Measurements from ENCODE around the gene NHSL2.

GRCh38 chrX:72100051-72100755 lies 189.6 kb downstream of the NHSL2 start:
- no peak for TF ChIP-seq CTCF (IDR thresholded peaks at IDR 0.05; ENCODE audit: insufficient read depth, low read depth, low read length)
- TF ChIP-seq EZH2 (IDR thresholded peaks at IDR 0.05; ENCODE audit: insufficient read depth, low read length) = no peak
